ENCODE data around the gene ECSIT.

ECSIT gene

DNA sequence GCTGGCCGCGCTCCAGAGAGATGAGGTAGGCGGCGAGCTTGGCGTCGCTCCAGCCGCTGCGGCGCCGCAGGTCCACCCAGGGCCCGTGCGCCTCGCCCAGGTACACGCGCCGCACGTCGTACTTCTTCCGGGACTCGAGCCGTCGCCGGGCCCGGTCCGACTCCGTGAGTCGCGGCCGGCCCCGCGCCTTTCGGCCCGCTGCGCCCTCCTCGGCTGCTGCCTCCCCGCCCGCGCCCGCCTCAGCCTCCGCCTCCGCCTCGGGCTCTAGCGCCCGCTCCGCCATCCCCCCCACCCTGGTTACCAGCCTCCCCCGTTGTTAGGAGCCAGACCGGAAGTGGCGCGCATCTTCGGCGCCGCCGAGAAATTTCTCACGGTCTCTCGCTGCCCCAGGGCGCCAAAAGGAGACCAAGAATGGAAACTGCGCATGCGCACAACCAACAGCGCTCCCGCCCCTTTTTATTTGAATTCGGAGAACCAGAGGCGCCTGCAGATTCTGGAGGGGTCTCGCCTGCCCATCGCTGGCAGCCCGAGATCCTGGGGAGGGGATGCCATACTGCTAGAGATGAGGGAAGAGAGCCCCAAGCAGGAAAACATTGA, 23.3 kb downstream of the ECSIT start, which contains the start of gene ZNF653:
Gene ZNF653 (minus strand): TSS at position 336 of the 597 bp plus-strand sequence. CDS start 53 bp downstream, at position 283.
- TF ChIP-seq ZFP30 (CRISPR knock-in tag; IDR thresholded peaks at IDR 0.05) (no peak), ZC3H10 (CRISPR knock-in tag; IDR thresholded peaks at IDR 0.05) (0 out of 2 replicates have a peak, but pooled peaks have one; percentile 32), GLIS3 (CRISPR knock-in tag; IDR thresholded peaks at IDR 0.05) (peak; percentile 54; the same call in 1 of the 2 replicates), CSDC2 (CRISPR knock-in tag; IDR thresholded peaks at IDR 0.05) (no peak), ESRRG (CRISPR knock-in tag; IDR thresholded peaks at IDR 0.05) (peak; percentile 69; the same call in 1 of the 2 replicates)
- TF ChIP-seq, protein P1, sequence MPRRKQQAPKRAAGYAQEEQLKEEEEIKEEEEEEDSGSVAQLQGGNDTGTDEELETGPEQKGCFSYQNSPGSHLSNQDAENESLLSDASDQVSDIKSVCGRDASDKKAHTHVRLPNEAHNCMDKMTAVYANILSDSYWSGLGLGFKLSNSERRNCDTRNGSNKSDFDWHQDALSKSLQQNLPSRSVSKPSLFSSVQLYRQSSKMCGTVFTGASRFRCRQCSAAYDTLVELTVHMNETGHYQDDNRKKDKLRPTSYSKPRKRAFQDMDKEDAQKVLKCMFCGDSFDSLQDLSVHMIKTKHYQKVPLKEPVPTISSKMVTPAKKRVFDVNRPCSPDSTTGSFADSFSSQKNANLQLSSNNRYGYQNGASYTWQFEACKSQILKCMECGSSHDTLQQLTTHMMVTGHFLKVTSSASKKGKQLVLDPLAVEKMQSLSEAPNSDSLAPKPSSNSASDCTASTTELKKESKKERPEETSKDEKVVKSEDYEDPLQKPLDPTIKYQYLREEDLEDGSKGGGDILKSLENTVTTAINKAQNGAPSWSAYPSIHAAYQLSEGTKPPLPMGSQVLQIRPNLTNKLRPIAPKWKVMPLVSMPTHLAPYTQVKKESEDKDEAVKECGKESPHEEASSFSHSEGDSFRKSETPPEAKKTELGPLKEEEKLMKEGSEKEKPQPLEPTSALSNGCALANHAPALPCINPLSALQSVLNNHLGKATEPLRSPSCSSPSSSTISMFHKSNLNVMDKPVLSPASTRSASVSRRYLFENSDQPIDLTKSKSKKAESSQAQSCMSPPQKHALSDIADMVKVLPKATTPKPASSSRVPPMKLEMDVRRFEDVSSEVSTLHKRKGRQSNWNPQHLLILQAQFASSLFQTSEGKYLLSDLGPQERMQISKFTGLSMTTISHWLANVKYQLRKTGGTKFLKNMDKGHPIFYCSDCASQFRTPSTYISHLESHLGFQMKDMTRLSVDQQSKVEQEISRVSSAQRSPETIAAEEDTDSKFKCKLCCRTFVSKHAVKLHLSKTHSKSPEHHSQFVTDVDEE (CRISPR knock-in tag; IDR thresholded peaks at IDR 0.05): peak; percentile 55; the same call in 1 of the 2 replicates
- peak; percentile 68 for ATAC-seq

DNA sequence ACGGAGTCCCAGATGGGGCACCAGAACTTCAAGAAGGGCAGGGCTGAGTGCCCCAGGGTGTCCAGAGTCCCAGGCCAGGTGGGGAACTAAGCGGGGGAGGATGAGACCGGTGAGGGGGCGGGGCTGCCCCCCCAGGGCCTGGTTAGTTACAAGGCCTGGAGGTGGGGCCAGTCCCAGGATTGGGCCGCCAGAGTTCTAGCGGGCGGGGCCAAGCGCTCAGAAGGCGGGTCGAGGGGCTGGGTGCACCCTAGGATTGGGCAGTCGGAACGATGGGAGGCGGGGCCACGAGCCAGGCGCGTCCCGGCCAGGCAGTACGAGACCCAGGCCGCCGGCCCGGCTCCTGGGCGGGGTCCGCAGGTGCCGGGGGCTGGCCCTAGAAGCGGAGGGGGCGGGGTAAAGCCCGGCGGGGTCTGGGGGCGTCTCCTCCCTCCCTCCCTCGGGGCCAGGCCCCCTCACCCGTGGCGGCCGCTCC, 23.9 kb downstream of the ECSIT start:
- peak; percentile 97 for ATAC-seq
- no peak for TF ChIP-seq RARB (CRISPR knock-in tag; IDR thresholded peaks at IDR 0.05)
- TF ChIP-seq PPARA (CRISPR knock-in tag; IDR thresholded peaks at IDR 0.05; ENCODE audit: borderline replicate concordance): no peak
- TF ChIP-seq ZNF70 (CRISPR knock-in tag; IDR thresholded peaks at IDR 0.05): no peak
- TF ChIP-seq, protein P2, sequence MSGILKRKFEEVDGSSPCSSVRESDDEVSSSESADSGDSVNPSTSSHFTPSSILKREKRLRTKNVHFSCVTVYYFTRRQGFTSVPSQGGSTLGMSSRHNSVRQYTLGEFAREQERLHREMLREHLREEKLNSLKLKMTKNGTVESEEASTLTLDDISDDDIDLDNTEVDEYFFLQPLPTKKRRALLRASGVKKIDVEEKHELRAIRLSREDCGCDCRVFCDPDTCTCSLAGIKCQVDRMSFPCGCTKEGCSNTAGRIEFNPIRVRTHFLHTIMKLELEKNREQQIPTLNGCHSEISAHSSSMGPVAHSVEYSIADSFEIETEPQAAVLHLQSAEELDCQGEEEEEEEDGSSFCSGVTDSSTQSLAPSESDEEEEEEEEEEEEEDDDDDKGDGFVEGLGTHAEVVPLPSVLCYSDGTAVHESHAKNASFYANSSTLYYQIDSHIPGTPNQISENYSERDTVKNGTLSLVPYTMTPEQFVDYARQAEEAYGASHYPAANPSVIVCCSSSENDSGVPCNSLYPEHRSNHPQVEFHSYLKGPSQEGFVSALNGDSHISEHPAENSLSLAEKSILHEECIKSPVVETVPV (CRISPR knock-in tag; IDR thresholded peaks at IDR 0.05): no peak
- TF ChIP-seq, protein P3, sequence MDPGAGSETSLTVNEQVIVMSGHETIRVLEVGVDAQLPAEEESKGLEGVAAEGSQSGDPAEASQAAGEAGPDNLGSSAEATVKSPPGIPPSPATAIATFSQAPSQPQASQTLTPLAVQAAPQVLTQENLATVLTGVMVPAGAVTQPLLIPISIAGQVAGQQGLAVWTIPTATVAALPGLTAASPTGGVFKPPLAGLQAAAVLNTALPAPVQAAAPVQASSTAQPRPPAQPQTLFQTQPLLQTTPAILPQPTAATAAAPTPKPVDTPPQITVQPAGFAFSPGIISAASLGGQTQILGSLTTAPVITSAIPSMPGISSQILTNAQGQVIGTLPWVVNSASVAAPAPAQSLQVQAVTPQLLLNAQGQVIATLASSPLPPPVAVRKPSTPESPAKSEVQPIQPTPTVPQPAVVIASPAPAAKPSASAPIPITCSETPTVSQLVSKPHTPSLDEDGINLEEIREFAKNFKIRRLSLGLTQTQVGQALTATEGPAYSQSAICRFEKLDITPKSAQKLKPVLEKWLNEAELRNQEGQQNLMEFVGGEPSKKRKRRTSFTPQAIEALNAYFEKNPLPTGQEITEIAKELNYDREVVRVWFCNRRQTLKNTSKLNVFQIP (CRISPR knock-in tag; IDR thresholded peaks at IDR 0.05; ENCODE audit: borderline replicate concordance, low read depth): no peak
- TF ChIP-seq, protein P4, sequence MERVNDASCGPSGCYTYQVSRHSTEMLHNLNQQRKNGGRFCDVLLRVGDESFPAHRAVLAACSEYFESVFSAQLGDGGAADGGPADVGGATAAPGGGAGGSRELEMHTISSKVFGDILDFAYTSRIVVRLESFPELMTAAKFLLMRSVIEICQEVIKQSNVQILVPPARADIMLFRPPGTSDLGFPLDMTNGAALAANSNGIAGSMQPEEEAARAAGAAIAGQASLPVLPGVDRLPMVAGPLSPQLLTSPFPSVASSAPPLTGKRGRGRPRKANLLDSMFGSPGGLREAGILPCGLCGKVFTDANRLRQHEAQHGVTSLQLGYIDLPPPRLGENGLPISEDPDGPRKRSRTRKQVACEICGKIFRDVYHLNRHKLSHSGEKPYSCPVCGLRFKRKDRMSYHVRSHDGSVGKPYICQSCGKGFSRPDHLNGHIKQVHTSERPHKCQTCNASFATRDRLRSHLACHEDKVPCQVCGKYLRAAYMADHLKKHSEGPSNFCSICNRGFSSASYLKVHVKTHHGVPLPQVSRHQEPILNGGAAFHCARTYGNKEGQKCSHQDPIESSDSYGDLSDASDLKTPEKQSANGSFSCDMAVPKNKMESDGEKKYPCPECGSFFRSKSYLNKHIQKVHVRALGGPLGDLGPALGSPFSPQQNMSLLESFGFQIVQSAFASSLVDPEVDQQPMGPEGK (CRISPR knock-in tag; IDR thresholded peaks at IDR 0.05; ENCODE audit: borderline replicate concordance): peak; percentile 41; the same call in 1 of the 2 replicates
- no peak for TF ChIP-seq BACH2 (CRISPR knock-in tag; IDR thresholded peaks at IDR 0.05; ENCODE audit: borderline replicate concordance)
- no peak for TF ChIP-seq TCF4 (CRISPR knock-in tag; IDR thresholded peaks at IDR 0.05; ENCODE audit: borderline replicate concordance)

DNA sequence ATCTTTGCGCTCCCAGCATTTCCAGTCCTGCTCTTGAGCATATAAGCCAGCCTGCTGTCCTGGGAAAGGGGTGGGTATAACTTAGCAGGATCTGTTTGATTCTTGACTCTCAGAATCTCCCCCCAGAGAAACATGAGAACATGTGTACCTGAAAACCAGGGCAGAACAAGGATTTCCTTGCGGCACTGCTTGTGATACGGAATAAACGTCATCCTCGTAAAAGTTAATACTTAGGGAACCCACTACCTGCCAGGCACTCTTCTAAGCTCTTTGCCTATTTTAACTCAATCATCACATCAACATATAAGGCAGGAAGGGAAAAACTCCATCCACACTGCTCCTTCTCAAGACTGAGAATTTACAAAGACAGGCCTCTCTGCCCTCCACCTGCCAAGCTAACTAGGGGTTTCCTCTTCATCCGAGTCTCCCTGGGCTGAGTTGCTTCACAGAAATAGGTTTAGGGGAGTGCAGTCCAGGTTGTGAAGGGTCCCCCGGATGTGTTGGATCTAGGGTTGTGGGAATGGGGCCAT, 24.4 kb downstream of the ECSIT start:
- TF ChIP-seq PPARA (CRISPR knock-in tag; IDR thresholded peaks at IDR 0.05; ENCODE audit: borderline replicate concordance) (no peak), TCF4 (CRISPR knock-in tag; IDR thresholded peaks at IDR 0.05; ENCODE audit: borderline replicate concordance) (no peak), ZNF565 (CRISPR knock-in tag; conservative IDR thresholded peaks at IDR 0.05; ENCODE audit: low read depth) (no peak), ZNF70 (CRISPR knock-in tag; IDR thresholded peaks at IDR 0.05) (no peak), SNAI2 (CRISPR knock-in tag; IDR thresholded peaks at IDR 0.05) (no peak), OSR1 (CRISPR knock-in tag; IDR thresholded peaks at IDR 0.05) (no peak), CSDC2 (CRISPR knock-in tag; IDR thresholded peaks at IDR 0.05) (no peak), ESRRG (CRISPR knock-in tag; IDR thresholded peaks at IDR 0.05) (no peak), ZFP3 (CRISPR knock-in tag; IDR thresholded peaks at IDR 0.05) (no peak), ISL1 (CRISPR knock-in tag; IDR thresholded peaks at IDR 0.05) (no peak), ZNF8 (CRISPR knock-in tag; IDR thresholded peaks at IDR 0.05) (no peak)
- TF ChIP-seq, protein P3 (CRISPR knock-in tag; IDR thresholded peaks at IDR 0.05; ENCODE audit: borderline replicate concordance, low read depth): no peak
- TF ChIP-seq, protein P2 (CRISPR knock-in tag; IDR thresholded peaks at IDR 0.05): no peak

More for the DNA sequence above, 24.4 kb downstream of the ECSIT start:
- no peak for ATAC-seq

All from SK-N-SH treated with all-trans-retinoic acid at 6 μM for 48 hours (cell line).